Naive thymus-derived CD4-positive, alpha-beta T cell (primary cell): Measurements from ENCODE around the gene LIN52. TPM values are rescaled to one million over a fixed set of nuclear protein-coding genes. Genes with fewer than 3 reads are reported as not detected.

Source experiments
- ATAC-seq: fragments of 150-1000 bp; cut with Tn5 transposase; 2 replicates; pipeline ENCODE4 v1.10.0; 2021; ENCODE audit warnings: mild to moderate bottlenecking, moderate library complexity
- CTCF ChIA-PET: fragments of 350-600 bp; sonication (Branson Sonifier 250); formaldehyde crosslinking; loops from one replicate; lab custom pipeline; 2021; ENCODE audit warnings: antibody characterized with exemption; lab: Charles Lee
- POLR2A ChIA-PET: fragments of 350-600 bp; sonication (Branson Sonifier 250); formaldehyde crosslinking; loops from one replicate; lab custom pipeline; 2021; ENCODE audit warnings: antibody characterized with exemption, inconsistent platforms; lab: Charles Lee
- DNase-seq, 9 donors: peaks; one replicate each; pipeline versions ENCODE4 v3.0.0 to v3.0.0-alpha.2; 2020 to 2022; ENCODE audit warnings: mixed read lengths in 1 of 9
- H3K27ac ChIP-seq: one replicate; pipeline ENCODE4 v1.7.0; 2013; ENCODE audit warnings: mild to moderate bottlenecking, low read depth, low read length, moderate library complexity
- H3K27me3 ChIP-seq, 2 donors: one replicate each; pipeline ENCODE4 v1.7.0; 2013; ENCODE audit warnings: low read length in 2 of 2, mild to moderate bottlenecking in 2 of 2, moderate library complexity in 2 of 2; ENCODE audit not compliant: control insufficient read depth in 2 of 2, insufficient read depth in 2 of 2
- H3K36me3 ChIP-seq, 3 experiments: 1 replicate in 2 of 3; 2 replicates in 1 of 3; pipeline ENCODE4 v1.7.0; 2013; ENCODE audit warnings: low read length in 3 of 3, mild to moderate bottlenecking in 3 of 3, moderate library complexity in 1 of 3; ENCODE audit not compliant: insufficient read depth in 3 of 3, control insufficient read depth in 2 of 3
- H3K4me1 ChIP-seq, 2 donors: one replicate each; pipeline ENCODE4 v1.7.0; 2013; ENCODE audit warnings: low read length in 2 of 2, mild to moderate bottlenecking in 2 of 2, moderate library complexity in 1 of 2; ENCODE audit not compliant: control insufficient read depth in 2 of 2, insufficient read depth in 2 of 2
- H3K4me3 ChIP-seq: 2 replicates; pipeline ENCODE4 v1.7.0; 2013; ENCODE audit warnings: mild to moderate bottlenecking, low read length
- H3K9me3 ChIP-seq, 3 experiments: 1 replicate in 2 of 3; 2 replicates in 1 of 3; pipeline ENCODE4 v1.7.0; 2013; ENCODE audit warnings: low read length in 3 of 3; ENCODE audit not compliant: control insufficient read depth in 2 of 3
- H3K27ac Mint-ChIP-seq, 9 donors: one replicate each; pipeline ENCODE4 v1.8.0; 2020 to 2022; ENCODE audit warnings: mixed read lengths in 9 of 9, mild to moderate bottlenecking in 8 of 9, moderate library complexity in 5 of 9, inconsistent platforms in 2 of 9
- H3K27me3 Mint-ChIP-seq, 5 donors: one replicate each; pipeline ENCODE4 v1.8.0; 2021 to 2022; ENCODE audit warnings: mixed read lengths in 5 of 5, mild to moderate bottlenecking in 1 of 5
- H3K36me3 Mint-ChIP-seq, 5 donors: one replicate each; pipeline ENCODE4 v1.8.0; 2020 to 2022; ENCODE audit warnings: mixed read lengths in 5 of 5, mild to moderate bottlenecking in 3 of 5, inconsistent platforms in 1 of 5
- H3K4me1 Mint-ChIP-seq, 7 donors: one replicate each; pipeline ENCODE4 v1.8.0; 2020 to 2022; ENCODE audit warnings: mixed read lengths in 7 of 7, mild to moderate bottlenecking in 3 of 7, inconsistent platforms in 1 of 7
- H3K4me3 Mint-ChIP-seq, 10 donors: one replicate each; pipeline ENCODE4 v1.8.0; 2020 to 2022; ENCODE audit warnings: mild to moderate bottlenecking in 10 of 10, mixed read lengths in 10 of 10, moderate library complexity in 6 of 10, inconsistent platforms in 2 of 10
- H3K9me3 Mint-ChIP-seq, 11 donors: one replicate each; pipeline ENCODE4 v1.8.0; 2020 to 2022; ENCODE audit warnings: mixed read lengths in 11 of 11, mild to moderate bottlenecking in 4 of 11, inconsistent platforms in 1 of 11, moderate library complexity in 1 of 11
- intact Hi-C, 2 donors: fragments of 100-400 bp; cut with micrococcal nuclease; formaldehyde crosslinking; loops; one replicate each; pipeline ENCODE4 v1.15.1; 2023
- polyA plus RNA-seq, 2 donors: library from polyadenylated mRNA; unstranded; fragments of 300-500 nt; fragmentation: Illumina TruSeq; gene quantifications; one replicate each; pipeline ENCODE4 v1.2.3, GENCODE V29; 2021
- total RNA-seq, 6 experiments: library from RNA in 5 of 6; stranded (reverse) in 5 of 6; gene quantifications; 1 replicate in 5 of 6; 2 replicates in 1 of 6; pipeline ENCODE4 v1.2.3 and lab custom pipeline; 2021 to 2026

The LIN52 gene
- total and polyA plus RNA-seq, 7 experiments from 2014 or later = 6.6 to 16.3 (median 9.5) TPM

- peaks cover 7 to 26% of the 10 kb centered on the region in 2 donors for H3K27me3 ChIP-seq
- no peak for ATAC-seq
- intact Hi-C loops = no loop called here
Measured at GRCh38 chr14:74245292-74245691, 160.5 kb downstream of the LIN52 start.

GRCh38 chr14:74246542-74246941 lies 161.8 kb downstream of the LIN52 start:
- ATAC-seq (no peak), DNase-seq (no peak)
- peaks cover 9 to 19% (median 13%) of the 10 kb centered on the region in 7 donors for H3K4me1 Mint-ChIP-seq
- H3K9me3 ChIP-seq = no peaks in the 10 kb centered on the region
- H3K9me3 Mint-ChIP-seq = peaks cover 0 to 3% (median 0%) of the 10 kb centered on the region in 11 donors
- ChIA-PET POLR2A (no interaction called here), CTCF (no interaction called here)
- no peak overlapping the region for H3K27ac ChIP-seq
- no peak overlapping the region for H3K27ac Mint-ChIP-seq
- intact Hi-C loops = no loop called here
- H3K4me3 ChIP-seq = no peak overlapping the region
- H3K4me1 ChIP-seq = peaks cover 0 to 4% of the 10 kb centered on the region in 2 donors
- peaks cover 3 to 15% of the 10 kb centered on the region in 2 donors for H3K27me3 ChIP-seq
- no peaks in the 10 kb centered on the region for H3K36me3 Mint-ChIP-seq
- no peaks in the 10 kb centered on the region for H3K36me3 ChIP-seq
- H3K4me3 Mint-ChIP-seq = no peak overlapping the region
- peaks cover 57 to 80% (median 67%) of the 10 kb centered on the region in 5 donors for H3K27me3 Mint-ChIP-seq

More at GRCh38 chr14:74245292-74245691, 160.5 kb downstream of the LIN52 start:
- Mint-ChIP-seq H3K27me3 (peaks cover 64 to 87% (median 68%) of the 10 kb centered on the region in 5 donors), H3K9me3 (peaks cover 0 to 3% (median 0%) of the 10 kb centered on the region in 11 donors), H3K36me3 (no peaks in the 10 kb centered on the region), H3K4me3 (no peak overlapping the region), H3K4me1 (peaks cover 9 to 25% (median 18%) of the 10 kb centered on the region in 7 donors), H3K27ac (peak overlapping the region in 1 of 9 donors; percentile 55)
- Histone ChIP-seq H3K4me3 (no peak overlapping the region), H3K36me3 (no peaks in the 10 kb centered on the region), H3K4me1 (peaks cover 2 to 16% of the 10 kb centered on the region in 2 donors), H3K27ac (no peak overlapping the region), H3K9me3 (no peaks in the 10 kb centered on the region)
- CTCF ChIA-PET = interaction anchor here (0.6 kb wide), 1 partner anchor 9 kb away, joined by 3 read pairs; no protein-coding TSS in a partner anchor
- DNase-seq = no peak
- POLR2A ChIA-PET = no interaction called here

GRCh38 chr14:74248017-74248416 lies 163.3 kb downstream of the LIN52 start:
- peaks cover 0 to 2% of the 10 kb centered on the region in 2 donors for H3K27me3 ChIP-seq
- intact Hi-C loops = no loop called here
- Mint-ChIP-seq H3K4me3 (no peak overlapping the region), H3K4me1 (peaks cover 6 to 9% (median 6%) of the 10 kb centered on the region in 7 donors), H3K9me3 (peaks cover 0 to 1% (median 0%) of the 10 kb centered on the region in 11 donors), H3K27ac (no peak overlapping the region), H3K27me3 (peaks cover 46 to 69% (median 55%) of the 10 kb centered on the region in 5 donors), H3K36me3 (no peaks in the 10 kb centered on the region)
- no peaks in the 10 kb centered on the region for H3K4me1 ChIP-seq
- H3K27ac ChIP-seq = no peak overlapping the region
- H3K4me3 ChIP-seq = no peak overlapping the region
- no peaks in the 10 kb centered on the region for H3K36me3 ChIP-seq
- DNase-seq = no peak
- CTCF ChIA-PET = interaction anchor here (0.6 kb wide), 1 partner anchor 144 kb away, joined by 3 read pairs; no protein-coding TSS in a partner anchor
- H3K9me3 ChIP-seq = no peaks in the 10 kb centered on the region
- POLR2A ChIA-PET = no interaction called here
- no peak for ATAC-seq

- CTCF ChIA-PET = interaction anchor here (0.7 kb wide), 1 partner anchor 126 kb away, joined by 3 read pairs; no protein-coding TSS in a partner anchor
- Histone ChIP-seq H3K4me3 (no peak overlapping the region), H3K9me3 (no peaks in the 10 kb centered on the region), H3K27ac (no peak overlapping the region), H3K36me3 (no peaks in the 10 kb centered on the region), H3K27me3 (no peaks in the 10 kb centered on the region), H3K4me1 (no peaks in the 10 kb centered on the region)
- intact Hi-C loops = loop anchor here in 1 of 2 donors (2.0 kb wide), 1 partner anchor 33 kb away; no protein-coding TSS in a partner anchor
- Mint-ChIP-seq H3K36me3 (no peaks in the 10 kb centered on the region), H3K27ac (no peak overlapping the region), H3K27me3 (peaks cover 29 to 62% (median 38%) of the 10 kb centered on the region in 5 donors), H3K4me3 (no peak overlapping the region), H3K4me1 (peaks cover 6% of the 10 kb centered on the region in 7 donors), H3K9me3 (peaks cover 0 to 1% (median 0%) of the 10 kb centered on the region in 11 donors)
- no peak for ATAC-seq
- POLR2A ChIA-PET = interaction anchor here (0.7 kb wide), 1 partner anchor 539 kb away, joined by 3 read pairs; no protein-coding TSS in a partner anchor
- no peak for DNase-seq
Measured at GRCh38 chr14:74249433-74250375, 164.9 kb downstream of the LIN52 start.

Other genes starting within 250 kb of the LIN52 start
- gene PTGR2, start 233.1 kb upstream of the LIN52 start, total RNA-seq = 1 to 10 TPM; 1.2 to 7.9 (median 1.8) TPM
- 1 to 10 TPM; 3.4 to 6.5 TPM for gene PTGR2, start 233.1 kb upstream of the LIN52 start, polyA plus RNA-seq
- 10 to 100 TPM; 44.8 to 79.7 (median 51.1) TPM for gene ZNF410, start 198.1 kb upstream of the LIN52 start, total RNA-seq
- gene ZNF410, start 198.1 kb upstream of the LIN52 start, polyA plus RNA-seq = 10 to 100 TPM; 66.3 to 69.8 TPM
- gene FAM161B, start 134.9 kb upstream of the LIN52 start, total RNA-seq = 1 to 10 TPM; 1.8 to 6.6 (median 3.7) TPM
- 1 to 10 TPM; 1.7 to 4.5 TPM for gene FAM161B, start 134.9 kb upstream of the LIN52 start, polyA plus RNA-seq
- gene COQ6, start 134.7 kb upstream of the LIN52 start, total RNA-seq = 10 to 100 TPM; 22.8 to 47.3 (median 36.4) TPM
- 10 to 100 TPM; 13.4 to 22.9 TPM for gene COQ6, start 134.7 kb upstream of the LIN52 start, polyA plus RNA-seq
- 10 to 100 TPM in 3 of 5 experiments, 1 to 10 TPM in 2; 8.6 to 17.1 (median 11.2) TPM for gene ENTPD5, start 65.7 kb upstream of the LIN52 start, total RNA-seq
- 1 to 10 TPM; 4.2 to 4.8 TPM for gene ENTPD5, start 65.7 kb upstream of the LIN52 start, polyA plus RNA-seq
- 1 to 10 TPM in 4 of 5 experiments, under 1 TPM in 1; 0.80 to 4.0 (median 2.6) TPM for gene BBOF1, start 65.6 kb upstream of the LIN52 start, total RNA-seq
- 1 to 10 TPM; 3.2 to 4.8 TPM for gene BBOF1, start 65.6 kb upstream of the LIN52 start, polyA plus RNA-seq
- 10 to 100 TPM in 4 of 5 experiments, 1 to 10 TPM in 1; 8.9 to 23.7 (median 19.2) TPM for gene ALDH6A1, start 503 bp upstream of the LIN52 start, total RNA-seq
- 10 to 100 TPM; 28.2 to 39.9 TPM for gene ALDH6A1, start 503 bp upstream of the LIN52 start, polyA plus RNA-seq
- gene VSX2, start 154.5 kb downstream of the LIN52 start, total RNA-seq = not detected
- gene VSX2, start 154.5 kb downstream of the LIN52 start, polyA plus RNA-seq = not detected
- 100 to 1,000 TPM in 1 of 5 experiments, 10 to 100 TPM in 4; 57.6 to 109 (median 68.2) TPM for gene ABCD4, start 218.0 kb downstream of the LIN52 start, total RNA-seq
- gene ABCD4, start 218.0 kb downstream of the LIN52 start, polyA plus RNA-seq = 10 to 100 TPM; 26.1 to 32.1 TPM